Activated B cell treated with CpG ODN at 0.5 μM for 24 hours (primary cell): ENCODE data around the gene APOL6. TPM values are rescaled to one million over a fixed set of nuclear protein-coding genes. Genes with fewer than 3 reads are reported as not detected.
"Not testable (repeated sequence)": the region's sequence is repeated elsewhere in the genome, so short reads cannot be mapped to it uniquely, and the experiment has no call there.

Experiments used
- ATAC-seq: fragments of 200-7000 bp; cut with Tn5 transposase; one replicate; pipeline ENCODE4 v1.10.0; 2021; ENCODE audit warnings: low read depth, mild to moderate bottlenecking, moderate library complexity
- CTCF ChIA-PET: fragments of 350-600 bp; sonication (Branson Sonifier 250); formaldehyde crosslinking; loops from one replicate; lab custom pipeline; 2021; ENCODE audit warnings: antibody characterized with exemption; lab: Charles Lee
- POLR2A ChIA-PET: fragments of 350-600 bp; sonication (Branson Sonifier 250); formaldehyde crosslinking; loops from one replicate; lab custom pipeline; 2021; ENCODE audit warnings: antibody characterized with exemption; lab: Charles Lee
- DNase-seq: peaks from one replicate; pipeline ENCODE4 v3.0.0; 2022
- H3K27ac Mint-ChIP-seq: one replicate; pipeline ENCODE4 v1.8.0; 2020; ENCODE audit warnings: mixed read lengths
- H3K27me3 Mint-ChIP-seq: one replicate; pipeline ENCODE4 v1.8.0; 2021; ENCODE audit warnings: mixed read lengths
- H3K36me3 Mint-ChIP-seq: one replicate; pipeline ENCODE4 v1.8.0; 2021; ENCODE audit warnings: low read depth, mixed read lengths
- H3K4me1 Mint-ChIP-seq: one replicate; pipeline ENCODE4 v1.8.0; 2021; ENCODE audit warnings: mixed read lengths
- H3K4me3 Mint-ChIP-seq: one replicate; pipeline ENCODE4 v1.8.0; 2020; ENCODE audit warnings: mild to moderate bottlenecking, mixed read lengths
- H3K9me3 Mint-ChIP-seq: one replicate; pipeline ENCODE4 v1.8.0; 2020; ENCODE audit warnings: mixed read lengths
- CTCF ChIP-seq: fragments of 200-600 bp; IDR thresholded peaks from one replicate; pipeline ENCODE4 v1.8.0; 2022; ENCODE audit warnings: antibody characterized with exemption, mild to moderate bottlenecking
- intact Hi-C: fragments of 100-400 bp; cut with micrococcal nuclease; formaldehyde crosslinking; loops from one replicate; pipeline ENCODE4 v1.15.1; 2024
- total RNA-seq: library from RNA; stranded (reverse); gene quantifications from 2 replicates; pipeline ENCODE4 v1.2.3, GENCODE V29; 2022

APOL6 gene
- total RNA-seq, 1 donor from 2014 or later, result 7.7 TPM

DNA sequence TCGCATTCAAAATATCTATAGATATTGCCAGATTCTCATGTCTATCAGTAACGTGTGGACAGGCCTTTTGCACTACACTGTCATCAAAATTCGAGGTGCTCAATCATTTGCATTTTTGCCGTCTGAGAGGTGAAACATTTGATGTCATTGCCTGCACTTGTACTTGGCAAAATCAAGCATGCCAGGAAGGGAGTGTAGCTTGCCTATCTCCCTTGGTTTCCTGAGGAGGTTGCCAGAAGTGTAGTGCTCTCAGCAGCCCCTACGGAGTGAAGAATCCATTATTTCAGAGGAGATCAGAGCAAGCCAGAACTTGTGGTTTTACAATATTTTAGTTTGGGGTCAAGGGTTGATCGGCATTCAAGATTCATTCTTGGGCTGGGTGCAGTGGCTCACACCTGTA lies 39.2 kb downstream of the APOL6 start:
- ChIA-PET CTCF (no interaction called here), POLR2A (interaction anchor here (0.6 kb wide), 1 partner anchor 382 kb away, joined by 5 read pairs; no protein-coding TSS in a partner anchor)
- intact Hi-C loops, result no loop called here
- Mint-ChIP-seq H3K4me1 (peaks cover 15% of the 10 kb centered on the region), H3K9me3 (no peaks in the 10 kb centered on the region), H3K4me3 (no peak overlapping the region), H3K36me3 (no peaks in the 10 kb centered on the region), H3K27ac (no peak overlapping the region), H3K27me3 (peaks cover 10% of the 10 kb centered on the region)
- ATAC-seq, result no peak
- no peak for TF ChIP-seq CTCF
- DNase-seq, result no peak

DNA sequence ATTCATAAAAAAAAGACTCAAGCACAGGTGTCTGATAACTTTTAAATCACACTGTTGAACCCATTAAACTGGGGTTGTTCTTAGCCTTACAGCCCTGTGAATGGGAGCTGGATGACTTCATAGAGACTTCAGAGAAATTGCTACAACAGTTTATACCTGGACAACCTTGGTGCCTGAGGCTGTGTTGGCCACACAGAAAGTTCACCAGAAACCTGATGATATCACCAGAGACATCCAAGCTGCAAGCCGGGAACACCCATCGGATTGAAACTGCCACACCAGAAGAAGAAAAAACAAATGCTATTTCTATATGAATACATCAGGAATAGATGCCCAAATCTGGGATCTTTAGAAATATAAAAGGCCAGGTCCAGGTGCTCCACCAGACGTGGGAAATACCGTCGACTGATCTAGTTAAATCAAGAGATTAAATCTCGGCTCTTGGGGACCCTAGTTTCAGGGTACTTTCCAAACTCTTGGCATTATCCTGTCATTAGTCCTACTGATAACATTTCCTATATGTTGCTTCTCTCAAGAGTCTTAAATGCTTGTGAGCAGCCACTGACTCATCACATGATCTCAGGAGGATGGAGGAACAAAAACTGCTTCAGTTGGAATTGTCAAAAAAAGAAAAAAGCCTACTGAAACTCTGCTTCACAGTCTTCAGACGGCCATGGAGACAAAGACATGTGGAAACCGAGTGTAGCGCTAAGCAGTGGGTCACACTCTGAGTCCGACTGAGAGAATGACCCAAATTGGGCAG lies 40.8 kb downstream of the APOL6 start:
- TF ChIP-seq CTCF, result no peak
- ATAC-seq, result no peak
- intact Hi-C loops, result no loop called here
- peaks cover 4% of the 10 kb centered on the region for H3K27me3 Mint-ChIP-seq
- no peak overlapping the region for H3K27ac Mint-ChIP-seq
- H3K4me3 Mint-ChIP-seq, result no peak overlapping the region
- ChIA-PET CTCF (no interaction called here), POLR2A (no interaction called here)
- H3K4me1 Mint-ChIP-seq, result peaks cover 15% of the 10 kb centered on the region
- no peaks in the 10 kb centered on the region for H3K36me3 Mint-ChIP-seq
- no peak for DNase-seq
- H3K9me3 Mint-ChIP-seq, result no peaks in the 10 kb centered on the region

DNA sequence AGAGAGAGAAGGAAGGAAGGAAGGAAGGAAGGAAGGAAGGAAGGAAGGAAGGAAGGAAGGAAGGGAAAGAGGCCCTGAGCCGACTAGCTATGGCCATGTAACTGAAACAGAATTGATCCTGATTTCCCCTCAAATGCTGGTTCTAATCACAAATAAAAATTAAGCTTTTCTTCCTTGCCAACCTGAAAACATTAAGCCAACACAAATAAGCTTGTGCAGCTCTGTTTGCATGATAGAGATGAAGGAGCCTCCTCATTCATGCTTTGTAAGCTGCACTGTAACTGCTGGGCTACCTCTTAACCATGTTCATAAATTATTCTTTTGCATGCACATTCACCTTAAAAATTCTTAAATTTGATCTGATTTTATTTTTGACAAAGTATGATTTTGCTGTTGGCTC lies 41.8 kb downstream of the APOL6 start:
- Mint-ChIP-seq H3K27ac (no peak overlapping the region), H3K27me3 (peaks cover 4% of the 10 kb centered on the region), H3K4me3 (no peak overlapping the region), H3K36me3 (no peaks in the 10 kb centered on the region), H3K9me3 (no peaks in the 10 kb centered on the region), H3K4me1 (peaks cover 15% of the 10 kb centered on the region)
- no peak for DNase-seq
- no peak for TF ChIP-seq CTCF
- CTCF ChIA-PET, result no interaction called here
- POLR2A ChIA-PET, result no interaction called here
- ATAC-seq, result no peak
- intact Hi-C loops, result no loop called here

DNA sequence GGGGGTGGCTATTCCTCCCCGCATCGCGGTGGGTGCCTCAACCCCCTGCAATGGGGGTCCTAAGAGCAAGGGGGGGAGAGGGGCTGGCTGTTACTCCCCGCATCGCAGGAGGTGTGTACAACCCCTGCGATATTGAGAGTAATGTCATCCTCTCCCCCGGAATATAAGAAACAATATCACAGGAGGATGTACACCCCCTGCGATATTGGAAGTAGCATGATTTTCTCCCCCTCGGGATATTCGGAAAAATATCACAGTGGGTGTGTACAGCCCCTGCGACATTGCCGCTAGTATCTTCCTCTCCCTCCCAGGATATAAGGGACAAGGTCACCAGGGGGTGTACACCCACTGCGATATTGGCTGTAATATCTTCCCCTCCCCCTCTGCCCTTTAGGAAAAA lies 47.0 kb downstream of the APOL6 start:
- H3K4me3 Mint-ChIP-seq, result no peak overlapping the region
- DNase-seq (no peak), ATAC-seq (no peak)
- H3K27me3 Mint-ChIP-seq, result peaks cover 7% of the 10 kb centered on the region
- H3K4me1 Mint-ChIP-seq, result no peaks in the 10 kb centered on the region
- intact Hi-C loops, result no loop called here
- POLR2A ChIA-PET, result no interaction called here
- no peak for TF ChIP-seq CTCF
- H3K27ac Mint-ChIP-seq, result no peak overlapping the region
- CTCF ChIA-PET, result no interaction called here
- no peaks in the 10 kb centered on the region for H3K36me3 Mint-ChIP-seq
- no peaks in the 10 kb centered on the region for H3K9me3 Mint-ChIP-seq

DNA sequence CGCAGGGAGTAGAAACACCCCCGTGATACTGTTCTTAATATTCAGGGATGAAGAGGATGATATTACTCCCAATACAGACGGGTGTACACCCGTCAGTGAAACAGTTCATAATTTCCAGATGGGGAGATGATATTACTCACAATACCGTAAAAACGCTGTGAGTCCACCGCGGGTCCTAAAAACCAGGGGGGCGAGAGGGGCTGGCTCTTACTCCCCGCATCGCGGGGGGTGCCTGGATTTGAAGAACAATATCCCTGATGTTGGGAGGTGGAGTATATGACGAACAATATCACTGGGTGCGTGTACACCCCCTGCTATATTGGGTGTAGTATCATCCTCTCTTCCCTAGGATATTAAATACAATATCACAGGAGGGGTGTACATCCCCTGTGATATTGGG lies 48.9 kb downstream of the APOL6 start:
- TF ChIP-seq CTCF, result no peak
- ChIA-PET POLR2A (no interaction called here), CTCF (no interaction called here)
- no peak overlapping the region for H3K27ac Mint-ChIP-seq
- no peak for ATAC-seq
- intact Hi-C loops, result no loop called here
- no peak overlapping the region for H3K4me3 Mint-ChIP-seq
- no peak for DNase-seq
- H3K4me1 Mint-ChIP-seq, result no peaks in the 10 kb centered on the region
- no peaks in the 10 kb centered on the region for H3K36me3 Mint-ChIP-seq
- H3K27me3 Mint-ChIP-seq, result peaks cover 5% of the 10 kb centered on the region
- H3K9me3 Mint-ChIP-seq, result no peaks in the 10 kb centered on the region

- DNase-seq, H3K4me1 Mint-ChIP-seq, H3K4me3 Mint-ChIP-seq, ATAC-seq, H3K27me3 Mint-ChIP-seq, POLR2A ChIA-PET, H3K27ac Mint-ChIP-seq, H3K36me3 Mint-ChIP-seq, intact Hi-C loops, H3K9me3 Mint-ChIP-seq, CTCF ChIA-PET: not testable (repeated sequence)
Observed at GRCh38 chr22:35699852-35700251, 51.6 kb downstream of the APOL6 start.
